ENCODE results near the gene SREK1. TPM values are rescaled to one million over a fixed set of nuclear protein-coding genes. Genes with fewer than 3 reads are reported as not detected.

The SREK1 gene
- total RNA-seq, 1 experiment from 2014 or later = 65.6 TPM

DNA sequence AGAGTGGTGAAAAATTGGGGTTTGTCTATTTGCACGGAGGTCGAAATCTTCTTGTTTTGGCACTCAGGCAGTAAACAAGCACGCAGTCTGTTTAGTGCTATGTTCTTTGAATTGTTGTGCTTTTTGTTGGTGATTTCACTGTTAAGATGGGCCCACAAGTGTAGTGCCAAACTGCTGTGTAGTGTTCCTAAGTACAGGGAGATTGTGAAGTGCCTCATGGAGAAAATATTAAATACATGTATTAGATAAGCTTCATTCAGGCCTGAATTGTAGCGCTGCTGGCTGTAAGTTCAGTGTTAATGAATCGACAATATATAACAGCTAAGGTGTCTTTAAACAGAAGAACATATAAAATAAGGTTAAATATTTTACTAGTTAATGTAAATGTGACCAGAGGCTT is 17.3 kb downstream of the SREK1 start:
- H3K79me2 ChIP-seq (ENCODE audit: insufficient read depth, low read length) = peaks cover 91% of the 10 kb centered on the region
- ATAC-seq = no peak
- H4K20me1 ChIP-seq (ENCODE audit: insufficient read depth) = peaks cover 17% of the 10 kb centered on the region; the same call in 1 of the 2 replicates
- BruUV-seq (replicated peaks) = no TSS peak
- ChIA-PET RAD21 (ENCODE audit: low non-redundant PET in 1 of 2, low total read pairs in 2 of 2, uncharacterized antibody in 2 of 2, unreplicated experiment in 2 of 2) (no interaction called here), CTCF (no interaction called here), POLR2A (no interaction called here)
- H3K9me3 ChIP-seq (ENCODE audit: control insufficient read depth in 1 of 2, insufficient read depth in 1 of 2, low read depth in 1 of 2, low read length in 2 of 2) = no peaks in the 10 kb centered on the region
- H3K27me3 ChIP-seq (ENCODE audit: insufficient read depth, low read length) = no peaks in the 10 kb centered on the region
- H3K9ac ChIP-seq (ENCODE audit: low read length) = no peak overlapping the region
- no peak for DNase-seq (ENCODE audit: low read depth, low spot score)
- H3K27ac ChIP-seq (ENCODE audit: low read depth, low read length) = no peak overlapping the region
- H3K4me2 ChIP-seq (ENCODE audit: low read length) = no peak overlapping the region
- H3K9me2 ChIP-seq (ENCODE audit: insufficient read depth) = no peaks in the 10 kb centered on the region
- intact Hi-C loops (cut with micrococcal nuclease) = no loop called here
- H3K4me3 ChIP-seq (replicated peaks in 1 of 2; ENCODE audit: low read depth in 1 of 2, low read length in 2 of 2) = no peak overlapping the region
- no peaks in the 10 kb centered on the region for H3K4me1 ChIP-seq (ENCODE audit: control insufficient read depth in 1 of 2, insufficient read depth in 2 of 2, low read length in 2 of 2)
- TF ChIP-seq, protein P1, sequence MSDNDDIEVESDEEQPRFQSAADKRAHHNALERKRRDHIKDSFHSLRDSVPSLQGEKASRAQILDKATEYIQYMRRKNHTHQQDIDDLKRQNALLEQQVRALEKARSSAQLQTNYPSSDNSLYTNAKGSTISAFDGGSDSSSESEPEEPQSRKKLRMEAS (IDR thresholded peaks at IDR 0.05) = no peak
- TF ChIP-seq TCF7L2 (IDR thresholded peaks at IDR 0.05; ENCODE audit: borderline replicate concordance, extremely low read depth, insufficient read depth, insufficient read length) (no peak), POLR2AphosphoS5 (IDR thresholded peaks at IDR 0.05; ENCODE audit: low read depth, low read length) (no peak), POLR2A (IDR thresholded peaks at IDR 0.05; ENCODE audit: borderline replicate concordance, extremely low read depth, insufficient read depth, insufficient read length) (no peak), EGR1 (IDR thresholded peaks at IDR 0.05; ENCODE audit: low read depth) (no peak), SP1 (IDR thresholded peaks at IDR 0.05; ENCODE audit: low read depth) (no peak), JUND (IDR thresholded peaks at IDR 0.05) (no peak), SIN3A (IDR thresholded peaks at IDR 0.05; ENCODE audit: low read depth) (no peak), ZFX (IDR thresholded peaks at IDR 0.05) (no peak), FOSL1 (IDR thresholded peaks at IDR 0.05; ENCODE audit: low read depth) (no peak), SRF (IDR thresholded peaks at IDR 0.05; ENCODE audit: low read depth) (no peak), ZNF274 (IDR thresholded peaks at IDR 0.05; ENCODE audit: low read depth, low read length) (no peak), CBX3 (IDR thresholded peaks at IDR 0.05; ENCODE audit: low read depth) (no peak), CEBPB (IDR thresholded peaks at IDR 0.05; ENCODE audit: low read depth) (no peak), ELF1 (IDR thresholded peaks at IDR 0.05; ENCODE audit: borderline replicate concordance, low read depth) (no peak), RAD21 (IDR thresholded peaks at IDR 0.05; ENCODE audit: low read depth) (no peak), EZH2 (IDR thresholded peaks at IDR 0.05) (no peak)
- TF ChIP-seq, protein P2, sequence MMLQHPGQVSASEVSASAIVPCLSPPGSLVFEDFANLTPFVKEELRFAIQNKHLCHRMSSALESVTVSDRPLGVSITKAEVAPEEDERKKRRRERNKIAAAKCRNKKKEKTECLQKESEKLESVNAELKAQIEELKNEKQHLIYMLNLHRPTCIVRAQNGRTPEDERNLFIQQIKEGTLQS (IDR thresholded peaks at IDR 0.05) = no peak
- TF ChIP-seq, protein P3, sequence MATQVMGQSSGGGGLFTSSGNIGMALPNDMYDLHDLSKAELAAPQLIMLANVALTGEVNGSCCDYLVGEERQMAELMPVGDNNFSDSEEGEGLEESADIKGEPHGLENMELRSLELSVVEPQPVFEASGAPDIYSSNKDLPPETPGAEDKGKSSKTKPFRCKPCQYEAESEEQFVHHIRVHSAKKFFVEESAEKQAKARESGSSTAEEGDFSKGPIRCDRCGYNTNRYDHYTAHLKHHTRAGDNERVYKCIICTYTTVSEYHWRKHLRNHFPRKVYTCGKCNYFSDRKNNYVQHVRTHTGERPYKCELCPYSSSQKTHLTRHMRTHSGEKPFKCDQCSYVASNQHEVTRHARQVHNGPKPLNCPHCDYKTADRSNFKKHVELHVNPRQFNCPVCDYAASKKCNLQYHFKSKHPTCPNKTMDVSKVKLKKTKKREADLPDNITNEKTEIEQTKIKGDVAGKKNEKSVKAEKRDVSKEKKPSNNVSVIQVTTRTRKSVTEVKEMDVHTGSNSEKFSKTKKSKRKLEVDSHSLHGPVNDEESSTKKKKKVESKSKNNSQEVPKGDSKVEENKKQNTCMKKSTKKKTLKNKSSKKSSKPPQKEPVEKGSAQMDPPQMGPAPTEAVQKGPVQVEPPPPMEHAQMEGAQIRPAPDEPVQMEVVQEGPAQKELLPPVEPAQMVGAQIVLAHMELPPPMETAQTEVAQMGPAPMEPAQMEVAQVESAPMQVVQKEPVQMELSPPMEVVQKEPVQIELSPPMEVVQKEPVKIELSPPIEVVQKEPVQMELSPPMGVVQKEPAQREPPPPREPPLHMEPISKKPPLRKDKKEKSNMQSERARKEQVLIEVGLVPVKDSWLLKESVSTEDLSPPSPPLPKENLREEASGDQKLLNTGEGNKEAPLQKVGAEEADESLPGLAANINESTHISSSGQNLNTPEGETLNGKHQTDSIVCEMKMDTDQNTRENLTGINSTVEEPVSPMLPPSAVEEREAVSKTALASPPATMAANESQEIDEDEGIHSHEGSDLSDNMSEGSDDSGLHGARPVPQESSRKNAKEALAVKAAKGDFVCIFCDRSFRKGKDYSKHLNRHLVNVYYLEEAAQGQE (IDR thresholded peaks at IDR 0.05; ENCODE audit: low read depth) = no peak
- peaks cover 43 to 45% of the 10 kb centered on the region in 2 experiments; a peak in 3 of 4 replicates for H3K36me3 ChIP-seq (ENCODE audit: control insufficient read depth in 1 of 2, insufficient read depth in 2 of 2, low read length in 2 of 2)
- H2AFZ ChIP-seq (ENCODE audit: low read depth, low read length, poor library complexity, severe bottlenecking) = no peak overlapping the region
